ENCODE results near the gene CD160. TPM values are rescaled to one million over a fixed set of nuclear protein-coding genes. Genes with fewer than 3 reads are reported as not detected.
A peak's percentile ranks its signal among the peaks of the same experiment; 100 is the strongest.

The CD160 gene
- total and polyA plus RNA-seq, 2 of the 4 experiments (the other 2 are of a cell fraction), result not detected

DNA sequence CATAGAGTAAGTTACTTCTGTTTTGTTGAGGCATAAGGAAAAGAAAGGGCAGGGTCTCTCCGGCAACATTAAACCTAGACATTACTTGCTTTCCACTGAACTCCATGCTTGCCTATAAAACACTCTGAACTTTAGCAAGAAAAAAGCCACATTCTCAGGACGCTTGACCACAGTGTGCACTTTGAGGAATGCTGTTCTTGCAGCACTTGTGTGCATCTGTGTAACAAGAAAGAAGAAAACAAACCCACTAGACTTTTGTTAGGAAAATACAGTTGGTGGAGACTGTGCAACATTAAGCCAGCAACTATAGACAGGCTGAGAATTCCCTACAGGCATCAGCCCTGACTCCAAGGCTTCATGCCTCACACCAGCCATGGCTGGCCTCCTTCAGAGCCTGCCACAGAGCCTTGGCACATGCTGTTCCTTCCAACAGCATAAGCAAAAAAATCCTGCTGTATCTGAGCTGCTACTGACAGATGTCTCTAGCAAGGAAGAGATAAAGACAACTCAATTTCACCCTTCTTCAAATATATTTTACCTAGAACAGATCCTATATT is 17.9 kb upstream of the CD160 start:
- DNase-seq, result no peak
- no peaks in the 10 kb centered on the region for H3K9me3 ChIP-seq (ENCODE audit: control insufficient read depth, insufficient read depth, low read length)
- ChIA-PET CTCF (no interaction called here), POLR2A (ENCODE audit: unreplicated experiment) (no interaction called here)
- no peak overlapping the region for H3K4me3 ChIP-seq (ENCODE audit: insufficient read depth, low read depth, low read length)
- no peak overlapping the region for H3K4ac ChIP-seq (ENCODE audit: low read depth, low read length)
- WGBS, 2 experiments (ENCODE audit: extremely low coverage in 2 of 2, insufficient read length in 1 of 2), result no CpG with 5 or more reads among the region's 2 CpGs
- H2BK15ac ChIP-seq (ENCODE audit: low read depth, low read length), result no peak overlapping the region
- peak overlapping the region; percentile 5; the same call in 1 of the 2 replicates for H3K18ac ChIP-seq (ENCODE audit: low read depth, low read length)
- no peak overlapping the region for H3K23ac ChIP-seq (ENCODE audit: low read depth, low read length)
- ATAC-seq (ENCODE audit: low read depth), result peak; percentile 73
- no TSS peak for BruUV-seq (replicated peaks)
- no peak overlapping the region for H3K14ac ChIP-seq (replicated peaks; ENCODE audit: low read depth, low read length)
- H2AFZ ChIP-seq (replicated peaks; ENCODE audit: low read length, poor library complexity), result no peak overlapping the region
- peaks cover 5% of the 10 kb centered on the region for H3K4me1 ChIP-seq (ENCODE audit: control insufficient read depth, insufficient read depth, low read length)
- no peak overlapping the region for H4K5ac ChIP-seq (ENCODE audit: low read depth, low read length)
- H2AK5ac ChIP-seq (ENCODE audit: low read depth, low read length), result no peak overlapping the region
- no peaks in the 10 kb centered on the region for H3K27me3 ChIP-seq (ENCODE audit: control insufficient read depth, insufficient read depth, low read length)
- no peak overlapping the region for H3K27ac ChIP-seq (ENCODE audit: insufficient read depth, low read length)
- H3K9me1 ChIP-seq (ENCODE audit: insufficient read depth, low read length), result no peaks in the 10 kb centered on the region
- dilution Hi-C loops (cut with HindIII; ENCODE audit: low sequenced_read_pairs, unreplicated experiment) (no loop called here), in situ Hi-C loops (cut with MboI; ENCODE audit: low sequenced_read_pairs) (no loop called here), intact Hi-C loops (cut with micrococcal nuclease) (no loop called here)
- no peak overlapping the region for H3K56ac ChIP-seq (ENCODE audit: extremely low read depth, insufficient read depth, low read length)
- no peaks in the 10 kb centered on the region for H3K36me3 ChIP-seq (ENCODE audit: control insufficient read depth, insufficient read depth, low read length)
- H2BK5ac ChIP-seq (ENCODE audit: low read depth, low read length, poor library complexity, severe bottlenecking), result no peak overlapping the region
- no peak overlapping the region for H3K4me2 ChIP-seq (ENCODE audit: low read depth, low read length)
- H2BK120ac ChIP-seq (ENCODE audit: low read depth, low read length), result no peak overlapping the region
- no peaks in the 10 kb centered on the region for H4K20me1 ChIP-seq (ENCODE audit: insufficient read depth, low read length)
- H3K9ac ChIP-seq (ENCODE audit: low read depth, low read length), result no peak overlapping the region
- H4K91ac ChIP-seq (ENCODE audit: insufficient read depth, low read depth, low read length), result no peak overlapping the region
- TF ChIP-seq CHD1 (IDR thresholded peaks at IDR 0.05; ENCODE audit: low read depth, low read length) (no peak), MAZ (IDR thresholded peaks at IDR 0.05; ENCODE audit: borderline replicate concordance, low read depth, low read length) (no peak), NFE2L2 (IDR thresholded peaks at IDR 0.05; ENCODE audit: low read depth, low read length) (no peak), POLR2A (IDR thresholded peaks at IDR 0.05; ENCODE audit: low read depth, low read length) (no peak), RCOR1 (IDR thresholded peaks at IDR 0.05; ENCODE audit: insufficient replicate concordance, low read length) (no peak), FOS (IDR thresholded peaks at IDR 0.05; ENCODE audit: low read depth, low read length) (no peak), RFX5 (IDR thresholded peaks at IDR 0.05; ENCODE audit: low read depth, low read length) (no peak), CEBPB (IDR thresholded peaks at IDR 0.05; ENCODE audit: low read depth, low read length) (no peak), MXI1 (IDR thresholded peaks at IDR 0.05; ENCODE audit: borderline replicate concordance, low read depth, low read length) (no peak), BHLHE40 (IDR thresholded peaks at IDR 0.05; ENCODE audit: low read depth, low read length) (no peak)
- TF ChIP-seq, protein P1, sequence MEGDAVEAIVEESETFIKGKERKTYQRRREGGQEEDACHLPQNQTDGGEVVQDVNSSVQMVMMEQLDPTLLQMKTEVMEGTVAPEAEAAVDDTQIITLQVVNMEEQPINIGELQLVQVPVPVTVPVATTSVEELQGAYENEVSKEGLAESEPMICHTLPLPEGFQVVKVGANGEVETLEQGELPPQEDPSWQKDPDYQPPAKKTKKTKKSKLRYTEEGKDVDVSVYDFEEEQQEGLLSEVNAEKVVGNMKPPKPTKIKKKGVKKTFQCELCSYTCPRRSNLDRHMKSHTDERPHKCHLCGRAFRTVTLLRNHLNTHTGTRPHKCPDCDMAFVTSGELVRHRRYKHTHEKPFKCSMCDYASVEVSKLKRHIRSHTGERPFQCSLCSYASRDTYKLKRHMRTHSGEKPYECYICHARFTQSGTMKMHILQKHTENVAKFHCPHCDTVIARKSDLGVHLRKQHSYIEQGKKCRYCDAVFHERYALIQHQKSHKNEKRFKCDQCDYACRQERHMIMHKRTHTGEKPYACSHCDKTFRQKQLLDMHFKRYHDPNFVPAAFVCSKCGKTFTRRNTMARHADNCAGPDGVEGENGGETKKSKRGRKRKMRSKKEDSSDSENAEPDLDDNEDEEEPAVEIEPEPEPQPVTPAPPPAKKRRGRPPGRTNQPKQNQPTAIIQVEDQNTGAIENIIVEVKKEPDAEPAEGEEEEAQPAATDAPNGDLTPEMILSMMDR (conservative IDR thresholded peaks at IDR 0.05; ENCODE audit: low read depth, low read length), result no peak
- TF ChIP-seq, protein P2, sequence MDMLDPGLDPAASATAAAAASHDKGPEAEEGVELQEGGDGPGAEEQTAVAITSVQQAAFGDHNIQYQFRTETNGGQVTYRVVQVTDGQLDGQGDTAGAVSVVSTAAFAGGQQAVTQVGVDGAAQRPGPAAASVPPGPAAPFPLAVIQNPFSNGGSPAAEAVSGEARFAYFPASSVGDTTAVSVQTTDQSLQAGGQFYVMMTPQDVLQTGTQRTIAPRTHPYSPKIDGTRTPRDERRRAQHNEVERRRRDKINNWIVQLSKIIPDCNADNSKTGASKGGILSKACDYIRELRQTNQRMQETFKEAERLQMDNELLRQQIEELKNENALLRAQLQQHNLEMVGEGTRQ (IDR thresholded peaks at IDR 0.05; ENCODE audit: low read depth, low read length), result no peak
- TF ChIP-seq, protein P3, sequence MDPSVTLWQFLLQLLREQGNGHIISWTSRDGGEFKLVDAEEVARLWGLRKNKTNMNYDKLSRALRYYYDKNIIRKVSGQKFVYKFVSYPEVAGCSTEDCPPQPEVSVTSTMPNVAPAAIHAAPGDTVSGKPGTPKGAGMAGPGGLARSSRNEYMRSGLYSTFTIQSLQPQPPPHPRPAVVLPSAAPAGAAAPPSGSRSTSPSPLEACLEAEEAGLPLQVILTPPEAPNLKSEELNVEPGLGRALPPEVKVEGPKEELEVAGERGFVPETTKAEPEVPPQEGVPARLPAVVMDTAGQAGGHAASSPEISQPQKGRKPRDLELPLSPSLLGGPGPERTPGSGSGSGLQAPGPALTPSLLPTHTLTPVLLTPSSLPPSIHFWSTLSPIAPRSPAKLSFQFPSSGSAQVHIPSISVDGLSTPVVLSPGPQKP (IDR thresholded peaks at IDR 0.05; ENCODE audit: borderline replicate concordance, low read depth, low read length), result no peak
- H4K8ac ChIP-seq (ENCODE audit: low read depth in 2 of 2, low read length in 2 of 2), result peak overlapping the region in 1 of 2 experiments; percentile 19; a peak in 1 of 4 replicates
- H2AK9ac ChIP-seq (replicated peaks; ENCODE audit: low read depth, low read length, poor library complexity), result no peak overlapping the region
- no peak overlapping the region for H2BK20ac ChIP-seq (ENCODE audit: low read depth, low read length)
- H3K79me1 ChIP-seq (ENCODE audit: low read depth in 1 of 2, low read length in 2 of 2), result no peaks in the 10 kb centered on the region
